ENCODE results near the gene MTARC2. TPM values are rescaled to one million over a fixed set of nuclear protein-coding genes. Genes with fewer than 3 reads are reported as not detected.

Gene MTARC2
- total RNA-seq, 1 experiment from 2014 or later, result 8.7 TPM

Other genes starting within 250 kb of the MTARC2 start
- 1.1 and 2.0 TPM in 2 replicates for gene MARK1, start 220.2 kb upstream of the MTARC2 start, total RNA-seq (2014; rRNA removed; shearing (Covaris generic); ENCODE audit: low replicate concordance)
- 11.2 and 22.0 TPM in 2 replicates for gene C1orf115, start 58.0 kb upstream of the MTARC2 start, total RNA-seq (2014; rRNA removed; shearing (Covaris generic); ENCODE audit: low replicate concordance)
- gene MTARC1, start 38.6 kb downstream of the MTARC2 start, total RNA-seq (2014; rRNA removed; shearing (Covaris generic); ENCODE audit: low replicate concordance), result 5.2 TPM in 2 replicates
- 4.8 and 5.0 TPM in 2 replicates for gene HLX, start 131.1 kb downstream of the MTARC2 start, total RNA-seq (2014; rRNA removed; shearing (Covaris generic); ENCODE audit: low replicate concordance)